Keratinocyte (primary cell): ENCODE data around the gene ZNF500. TPM values are rescaled to one million over a fixed set of nuclear protein-coding genes. Genes with fewer than 3 reads are reported as not detected.

Source experiments
- DNase-seq: peaks from one replicate; pipeline ENCODE4 v3.0.0-alpha.2; 2011; ENCODE audit warnings: low read depth, missing footprints, low spot score
- FAIRE-seq: peaks from 2 replicates; lab custom pipeline; 2011; peaks lifted over from hg19 to GRCh38; lab: Jason Lieb, UNC
- H2AFZ ChIP-seq: 2 replicates; pipeline ENCODE4 v1.6.0; 2012; ENCODE audit warnings: low read length, control low read depth, inconsistent platforms; ENCODE audit not compliant: control insufficient read depth
- H3K27ac ChIP-seq: 2 replicates; pipeline ENCODE4 v1.5.1; 2011; ENCODE audit warnings: low read length; ENCODE audit not compliant: control insufficient read depth, insufficient read depth
- H3K27me3 ChIP-seq: 3 replicates; pipeline ENCODE4 v1.6.0; 2011; ENCODE audit warnings: low read length; ENCODE audit not compliant: control insufficient read depth, insufficient read depth; ENCODE audit errors: extremely low read depth
- H3K36me3 ChIP-seq, 2 experiments: 2 replicates in 1 of 2; 3 replicates in 1 of 2; pipeline ENCODE4 v1.5.1; 2011; ENCODE audit warnings: low read length in 2 of 2, mild to moderate bottlenecking in 1 of 2; ENCODE audit not compliant: control insufficient read depth in 2 of 2, insufficient read depth in 2 of 2; ENCODE audit errors: extremely low read depth in 1 of 2
- H3K4me1 ChIP-seq: 3 replicates; pipeline ENCODE4 v1.5.1; 2011; ENCODE audit warnings: low read length; ENCODE audit not compliant: control insufficient read depth, insufficient read depth; ENCODE audit errors: extremely low read depth
- H3K4me2 ChIP-seq: 3 replicates; pipeline ENCODE4 v1.6.0; 2011; ENCODE audit warnings: low read depth, low read length; ENCODE audit not compliant: control insufficient read depth, insufficient read depth; ENCODE audit errors: extremely low read depth
- H3K4me3 ChIP-seq, 3 experiments: fragments of 200-600 bp in 1 of 3; sonication (generic) in 1 of 3; 2 replicates in 2 of 3; 3 replicates in 1 of 3; pipeline ENCODE4 v1.5.1; 2011 to 2016; ENCODE audit warnings: low read length in 3 of 3, mild to moderate bottlenecking in 3 of 3, control low read depth in 2 of 3, inconsistent platforms in 1 of 3, low read depth in 1 of 3, mixed read lengths in 1 of 3, mixed run types in 1 of 3, moderate library complexity in 1 of 3; ENCODE audit not compliant: control insufficient read depth in 2 of 3, insufficient read depth in 2 of 3; ENCODE audit errors: extremely low read depth in 1 of 3
- H3K79me2 ChIP-seq: 2 replicates; pipeline ENCODE4 v1.6.0; 2012; ENCODE audit warnings: low read length; ENCODE audit not compliant: control insufficient read depth, insufficient read depth
- H3K9ac ChIP-seq: 3 replicates; pipeline ENCODE4 v1.6.0; 2011; ENCODE audit warnings: low read length; ENCODE audit not compliant: control insufficient read depth, insufficient read depth; ENCODE audit errors: extremely low read depth
- H3K9me1 ChIP-seq: 3 replicates; pipeline ENCODE4 v1.6.0; 2011; ENCODE audit warnings: low read length; ENCODE audit not compliant: control insufficient read depth, insufficient read depth; ENCODE audit errors: extremely low read depth
- H3K9me3 ChIP-seq: 2 replicates; pipeline ENCODE4 v1.5.1; 2012; ENCODE audit warnings: low read depth, low read length; ENCODE audit not compliant: control insufficient read depth
- H4K20me1 ChIP-seq: 3 replicates; pipeline ENCODE4 v1.6.0; 2011; ENCODE audit warnings: low read length; ENCODE audit not compliant: control insufficient read depth, insufficient read depth; ENCODE audit errors: extremely low read depth
- CTCF ChIP-seq, 3 experiments: IDR thresholded peaks in 1 of 3; conservative IDR thresholded peaks in 1 of 3; optimal IDR thresholded peaks in 1 of 3; 2 replicates in 2 of 3; 3 replicates in 1 of 3; pipeline versions ENCODE3 to v1.5.1; 2011; ENCODE audit warnings: low read length in 3 of 3, mild to moderate bottlenecking in 3 of 3, moderate library complexity in 2 of 3, control low read depth in 1 of 3, inconsistent platforms in 1 of 3; ENCODE audit not compliant: insufficient read depth in 2 of 3; ENCODE audit errors: extremely low read depth in 1 of 3
- EZH2 ChIP-seq: IDR thresholded peaks from one replicate; pipeline ENCODE4 v1.6.1; 2012; ENCODE audit warnings: inconsistent platforms, mild to moderate bottlenecking, low read length, moderate library complexity
- dilution Hi-C: fragments of 300-500 bp; cut with MboI; formaldehyde crosslinking; loops from one replicate; pipeline ENCODE4 v1.7.0; 2020; ENCODE audit warnings: low sequenced_read_pairs; ENCODE audit not compliant: extremely low pct_ligation_motif_present
- polyA plus RNA-seq, 5 experiments: library from polyadenylated mRNA; depleted of rRNA in 3 of 5; stranded (reverse) in 3 of 5; stranded (forward) in 1 of 5; unstranded in 1 of 5; fragments of >200 nt; gene quantifications; 1 replicate in 1 of 5; 2 replicates in 3 of 5; 3 replicates in 1 of 5; pipeline versions ENCODE4 v1.2.1 to v1.2.3, GENCODE V29; 2011 to 2012; ENCODE audit warnings: missing spikeins in 2 of 5, low read depth in 1 of 5, low replicate concordance in 1 of 5

The ZNF500 gene
- polyA plus RNA-seq, 1 donor (not counting 4 experiments of a cell fraction or from before 2014, with no cell fraction given): 3.3 TPM

GRCh38 chr16:4787627-4788482, 20.9 kb upstream of the ZNF500 start, which contains the start of gene SEPTIN12:
TSS of gene SEPTIN12 (minus strand) at chr16:4788345. CDS start at chr16:4787645, 700 bp downstream.
- no peaks in the 10 kb centered on the region for H3K36me3 ChIP-seq
- no peaks in the 10 kb centered on the region for H3K9me3 ChIP-seq
- H3K27ac ChIP-seq: no peak within 1 kb of the TSS
- dilution Hi-C loops: no loop called here
- FAIRE-seq: no peak
- no peak within 1 kb of the TSS for H2AFZ ChIP-seq
- no peak for TF ChIP-seq EZH2
- TF ChIP-seq CTCF (optimal IDR thresholded peaks at IDR 0.05 in 1 of 3, IDR thresholded peaks at IDR 0.05 in 1 of 3, conservative IDR thresholded peaks at IDR 0.05 in 1 of 3; ENCODE audit: extremely low read depth in 1 of 3, insufficient read depth in 2 of 3, low read length in 3 of 3): no peak
- H3K4me2 ChIP-seq: no peak within 1 kb of the TSS
- no peaks in the 10 kb centered on the region for H3K27me3 ChIP-seq
- no peak within 1 kb of the TSS for H3K9ac ChIP-seq
- no peak for DNase-seq
- H3K4me3 ChIP-seq: no peak within 1 kb of the TSS
- peaks cover 2% of the 10 kb centered on the region for H3K4me1 ChIP-seq
- H3K79me2 ChIP-seq: no peaks in the 10 kb centered on the region
- no peaks in the 10 kb centered on the region for H3K9me1 ChIP-seq
- no peaks in the 10 kb centered on the region for H4K20me1 ChIP-seq

GRCh38 chr16:4787068-4787467, 20.1 kb upstream of the ZNF500 start:
- no peak for DNase-seq
- Histone ChIP-seq H4K20me1 (no peaks in the 10 kb centered on the region), H3K27me3 (no peaks in the 10 kb centered on the region), H3K79me2 (no peaks in the 10 kb centered on the region), H3K4me2 (no peak overlapping the region), H3K27ac (no peak overlapping the region), H3K9me1 (no peaks in the 10 kb centered on the region), H3K36me3 (no peaks in the 10 kb centered on the region), H3K9me3 (no peaks in the 10 kb centered on the region), H3K9ac (no peak overlapping the region), H3K4me1 (peaks cover 2% of the 10 kb centered on the region), H2AFZ (no peak overlapping the region), H3K4me3 (no peak overlapping the region)
- no peak for FAIRE-seq
- dilution Hi-C loops: no loop called here
- no peak for TF ChIP-seq EZH2
- TF ChIP-seq CTCF (optimal IDR thresholded peaks at IDR 0.05 in 1 of 3, IDR thresholded peaks at IDR 0.05 in 1 of 3, conservative IDR thresholded peaks at IDR 0.05 in 1 of 3; ENCODE audit: extremely low read depth in 1 of 3, insufficient read depth in 2 of 3, low read length in 3 of 3): no peak
